ENCODE results near the gene PSME1.

DNA sequence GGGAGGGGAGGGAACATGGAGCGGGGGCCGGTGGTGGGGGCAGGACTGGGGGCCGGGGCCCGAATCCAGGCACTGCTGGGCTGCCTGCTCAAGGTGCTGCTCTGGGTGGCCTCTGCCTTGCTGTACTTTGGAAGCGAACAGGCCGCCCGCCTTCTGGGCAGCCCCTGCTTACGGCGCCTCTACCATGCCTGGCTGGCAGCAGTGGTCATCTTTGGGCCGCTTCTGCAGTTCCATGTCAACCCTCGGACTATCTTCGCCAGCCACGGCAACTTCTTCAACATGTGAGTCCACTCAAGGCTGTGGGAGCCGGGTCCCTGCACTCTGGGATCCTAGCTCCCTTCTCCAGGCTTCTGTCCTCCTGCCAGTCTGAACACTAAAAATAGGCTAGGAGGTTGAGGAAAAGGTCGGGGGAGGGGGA, 4.4 kb upstream of the PSME1 start:
- TF ChIP-seq, protein P1, sequence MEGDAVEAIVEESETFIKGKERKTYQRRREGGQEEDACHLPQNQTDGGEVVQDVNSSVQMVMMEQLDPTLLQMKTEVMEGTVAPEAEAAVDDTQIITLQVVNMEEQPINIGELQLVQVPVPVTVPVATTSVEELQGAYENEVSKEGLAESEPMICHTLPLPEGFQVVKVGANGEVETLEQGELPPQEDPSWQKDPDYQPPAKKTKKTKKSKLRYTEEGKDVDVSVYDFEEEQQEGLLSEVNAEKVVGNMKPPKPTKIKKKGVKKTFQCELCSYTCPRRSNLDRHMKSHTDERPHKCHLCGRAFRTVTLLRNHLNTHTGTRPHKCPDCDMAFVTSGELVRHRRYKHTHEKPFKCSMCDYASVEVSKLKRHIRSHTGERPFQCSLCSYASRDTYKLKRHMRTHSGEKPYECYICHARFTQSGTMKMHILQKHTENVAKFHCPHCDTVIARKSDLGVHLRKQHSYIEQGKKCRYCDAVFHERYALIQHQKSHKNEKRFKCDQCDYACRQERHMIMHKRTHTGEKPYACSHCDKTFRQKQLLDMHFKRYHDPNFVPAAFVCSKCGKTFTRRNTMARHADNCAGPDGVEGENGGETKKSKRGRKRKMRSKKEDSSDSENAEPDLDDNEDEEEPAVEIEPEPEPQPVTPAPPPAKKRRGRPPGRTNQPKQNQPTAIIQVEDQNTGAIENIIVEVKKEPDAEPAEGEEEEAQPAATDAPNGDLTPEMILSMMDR (IDR thresholded peaks at IDR 0.05; ENCODE audit: low read depth, low read length, missing input control), result no peak
- TF ChIP-seq, protein P2, sequence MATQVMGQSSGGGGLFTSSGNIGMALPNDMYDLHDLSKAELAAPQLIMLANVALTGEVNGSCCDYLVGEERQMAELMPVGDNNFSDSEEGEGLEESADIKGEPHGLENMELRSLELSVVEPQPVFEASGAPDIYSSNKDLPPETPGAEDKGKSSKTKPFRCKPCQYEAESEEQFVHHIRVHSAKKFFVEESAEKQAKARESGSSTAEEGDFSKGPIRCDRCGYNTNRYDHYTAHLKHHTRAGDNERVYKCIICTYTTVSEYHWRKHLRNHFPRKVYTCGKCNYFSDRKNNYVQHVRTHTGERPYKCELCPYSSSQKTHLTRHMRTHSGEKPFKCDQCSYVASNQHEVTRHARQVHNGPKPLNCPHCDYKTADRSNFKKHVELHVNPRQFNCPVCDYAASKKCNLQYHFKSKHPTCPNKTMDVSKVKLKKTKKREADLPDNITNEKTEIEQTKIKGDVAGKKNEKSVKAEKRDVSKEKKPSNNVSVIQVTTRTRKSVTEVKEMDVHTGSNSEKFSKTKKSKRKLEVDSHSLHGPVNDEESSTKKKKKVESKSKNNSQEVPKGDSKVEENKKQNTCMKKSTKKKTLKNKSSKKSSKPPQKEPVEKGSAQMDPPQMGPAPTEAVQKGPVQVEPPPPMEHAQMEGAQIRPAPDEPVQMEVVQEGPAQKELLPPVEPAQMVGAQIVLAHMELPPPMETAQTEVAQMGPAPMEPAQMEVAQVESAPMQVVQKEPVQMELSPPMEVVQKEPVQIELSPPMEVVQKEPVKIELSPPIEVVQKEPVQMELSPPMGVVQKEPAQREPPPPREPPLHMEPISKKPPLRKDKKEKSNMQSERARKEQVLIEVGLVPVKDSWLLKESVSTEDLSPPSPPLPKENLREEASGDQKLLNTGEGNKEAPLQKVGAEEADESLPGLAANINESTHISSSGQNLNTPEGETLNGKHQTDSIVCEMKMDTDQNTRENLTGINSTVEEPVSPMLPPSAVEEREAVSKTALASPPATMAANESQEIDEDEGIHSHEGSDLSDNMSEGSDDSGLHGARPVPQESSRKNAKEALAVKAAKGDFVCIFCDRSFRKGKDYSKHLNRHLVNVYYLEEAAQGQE (IDR thresholded peaks at IDR 0.05), result no peak
- no peak for TF ChIP-seq YY1 (IDR thresholded peaks at IDR 0.05)
